GM23248 (cell line): Measurements from ENCODE around the gene FLRT1. TPM values are rescaled to one million over a fixed set of nuclear protein-coding genes. Genes with fewer than 3 reads are reported as not detected.

Experiments
- DNase-seq: peaks from one replicate; pipeline ENCODE4 v3.0.0-alpha.2; 2015
- H2AFZ ChIP-seq: fragments of 200-600 bp; sonication (generic); 2 replicates; pipeline ENCODE4 v1.6.1; 2016; ENCODE audit warnings: antibody characterized with exemption
- H3F3A ChIP-seq: fragments of 200-600 bp; sonication (generic); 2 replicates; pipeline ENCODE4 v1.6.1; 2016; ENCODE audit warnings: mild to moderate bottlenecking, antibody characterized with exemption, mixed run types; ENCODE audit not compliant: insufficient read depth
- H3K27ac ChIP-seq: fragments of 200-600 bp; sonication (generic); 2 replicates; pipeline ENCODE4 v1.5.1; 2016; ENCODE audit warnings: mild to moderate bottlenecking
- H3K27me3 ChIP-seq: fragments of 200-600 bp; sonication (generic); replicated peaks from 2 replicates; pipeline ENCODE4 v1.6.1; 2016; ENCODE audit warnings: mild to moderate bottlenecking; ENCODE audit not compliant: insufficient read depth
- H3K36me3 ChIP-seq: fragments of 200-600 bp; sonication (generic); 2 replicates; pipeline ENCODE4 v1.6.1; 2016; ENCODE audit warnings: low read depth, mild to moderate bottlenecking
- H3K4me1 ChIP-seq: fragments of 200-600 bp; sonication (generic); 2 replicates; pipeline ENCODE4 v1.6.1; 2016; ENCODE audit warnings: mild to moderate bottlenecking; ENCODE audit not compliant: insufficient read depth
- H3K4me2 ChIP-seq: fragments of 200-600 bp; sonication (generic); one replicate; pipeline ENCODE4 v1.6.1; 2016; ENCODE audit warnings: mild to moderate bottlenecking; ENCODE audit not compliant: unreplicated experiment
- H3K4me3 ChIP-seq: fragments of 200-600 bp; sonication (generic); 2 replicates; pipeline ENCODE4 v1.5.1; 2016; ENCODE audit warnings: mild to moderate bottlenecking
- H3K79me2 ChIP-seq: fragments of 200-600 bp; sonication (generic); 2 replicates; pipeline ENCODE4 v1.6.1; 2016; ENCODE audit warnings: mild to moderate bottlenecking; ENCODE audit not compliant: insufficient read depth
- H3K9ac ChIP-seq: fragments of 200-600 bp; sonication (generic); 2 replicates; pipeline ENCODE4 v1.6.1; 2016; ENCODE audit warnings: mild to moderate bottlenecking
- H3K9me2 ChIP-seq: fragments of 200-600 bp; sonication (generic); 2 replicates; pipeline ENCODE4 v1.6.1; 2016; ENCODE audit warnings: mixed run types, mild to moderate bottlenecking, moderate library complexity; ENCODE audit not compliant: insufficient read depth
- H3K9me3 ChIP-seq: fragments of 200-600 bp; sonication (generic); one replicate; pipeline ENCODE4 v1.6.1; 2017; ENCODE audit warnings: low read depth
- H4K20me1 ChIP-seq: fragments of 200-600 bp; sonication (generic); 2 replicates; pipeline ENCODE4 v1.6.0; 2016; ENCODE audit not compliant: insufficient read depth
- EZH2 ChIP-seq: fragments of 200-600 bp; sonication (generic); IDR thresholded peaks from 2 replicates; pipeline ENCODE4 v1.6.1; 2018; ENCODE audit warnings: antibody characterized with exemption, mild to moderate bottlenecking; ENCODE audit not compliant: insufficient read depth, poor library complexity, severe bottlenecking
- EZH2phosphoT487 ChIP-seq: fragments of 200-600 bp; sonication (generic); IDR thresholded peaks from 2 replicates; pipeline ENCODE4 v1.6.1; 2018; ENCODE audit warnings: antibody characterized with exemption, moderate library complexity, mild to moderate bottlenecking, low read depth; ENCODE audit not compliant: insufficient read depth
- WGBS, 2 experiments: methylation state at CpG; one replicate each; pipeline ENCODE4 v1.1.6; 2015 to 2017; ENCODE audit warnings: low lambda C conversion rate in 2 of 2, low coverage in 1 of 2; ENCODE audit errors: missing lambda C conversion rate in 2 of 2; 5-methylcytosine and 5-hydroxymethylcytosine counted together
- in situ Hi-C: fragments of 300-500 bp; cut with MboI; formaldehyde crosslinking; loops from 2 replicates; pipeline ENCODE4 v1.15.0; 2020
- polyA plus RNA-seq: library from polyadenylated mRNA; unstranded; fragments of >200 nt; fragmentation: Nextera tagmentation; extraction: Ambion mirVana; gene quantifications from 2 replicates; pipeline ENCODE4 v1.2.1, GENCODE V29; 2016
- total RNA-seq: library from RNA; depleted of rRNA; stranded (reverse); fragments of >200 nt; shearing (Covaris generic); gene quantifications from 2 replicates; pipeline ENCODE4 v1.2.3, GENCODE V29; 2014; rRNA removed

FLRT1 gene
- total RNA-seq (0.22 TPM in 1 of 2 replicates, not detected in the other), polyA plus RNA-seq (0.09 TPM in 1 of 2 replicates, not detected in the other)

- H3K36me3 ChIP-seq, result no peaks in the 10 kb centered on the region
- peak within 1 kb of the TSS; percentile 69 for H3K4me3 ChIP-seq
- H2AFZ ChIP-seq, result 0 out of 2 replicates have a peak within 1 kb of the TSS, but pooled peaks have one; percentile 50
- peak; percentile 38 for DNase-seq
- H3K9me3 ChIP-seq, result no peaks in the 10 kb centered on the region
- in situ Hi-C loops, result no loop called here
- H3K9ac ChIP-seq, result no peak within 1 kb of the TSS
- H3K4me2 ChIP-seq, result peak within 1 kb of the TSS; percentile 80
- H3K79me2 ChIP-seq, result no peaks in the 10 kb centered on the region
- no peaks in the 10 kb centered on the region for H4K20me1 ChIP-seq
- no peaks in the 10 kb centered on the region for H3K9me2 ChIP-seq
- H3K27me3 ChIP-seq, result peaks cover 16% of the 10 kb centered on the region
- H3K27ac ChIP-seq, result no peak within 1 kb of the TSS
- no peak for TF ChIP-seq EZH2
- no peak for TF ChIP-seq EZH2phosphoT487
- WGBS, 2 experiments, result 2% methylated on average over 48 of the region's 64 CpGs; no CpG with 5 or more reads in 1 of the 2 experiments
- H3K4me1 ChIP-seq, result no peaks in the 10 kb centered on the region
- H3F3A ChIP-seq, result no peaks in the 10 kb centered on the region
Observed at GRCh38 chr11:64035576-64035975, at the start of gene FLRT1. Gene FLRT1, plus strand, starts transcription at chr11:64035931. Its CDS starts 80,337 bp downstream, at chr11:64116268.

- H3K4me3 ChIP-seq, result peak within 1 kb of the TSS; percentile 74
- no peaks in the 10 kb centered on the region for H4K20me1 ChIP-seq
- no peaks in the 10 kb centered on the region for H3K27me3 ChIP-seq
- DNase-seq, result peak; percentile 96
- peaks cover 85% of the 10 kb centered on the region for H3K79me2 ChIP-seq
- peak within 1 kb of the TSS; percentile 71 for H3K27ac ChIP-seq
- TF ChIP-seq EZH2phosphoT487, result no peak
- no peak for TF ChIP-seq EZH2
- no peaks in the 10 kb centered on the region for H3K9me2 ChIP-seq
- no peaks in the 10 kb centered on the region for H3K36me3 ChIP-seq
- in situ Hi-C loops, result no loop called here
- H3K9ac ChIP-seq, result peak within 1 kb of the TSS; percentile 91
- H2AFZ ChIP-seq, result peak within 1 kb of the TSS; percentile 86
- WGBS, 2 experiments, result 0 to 1% methylated on average over 40 to 57 of the region's 63 CpGs
- no peaks in the 10 kb centered on the region; the same call in 1 of the 2 replicates for H3F3A ChIP-seq
- H3K4me1 ChIP-seq, result peaks cover 14% of the 10 kb centered on the region
- H3K9me3 ChIP-seq, result no peaks in the 10 kb centered on the region
- H3K4me2 ChIP-seq, result peak within 1 kb of the TSS; percentile 95
Observed at GRCh38 chr11:63986156-63986931, 49.4 kb upstream of the FLRT1 start, which contains the start of gene OTUB1. Gene OTUB1, plus strand, starts transcription at chr11:63986438. Its CDS starts 19 bp downstream, at chr11:63986457.

- in situ Hi-C loops, result no loop called here
- DNase-seq, result peak; percentile 15
- no peaks in the 10 kb centered on the region for H3K27me3 ChIP-seq
- H3K36me3 ChIP-seq, result no peaks in the 10 kb centered on the region
- H3K4me2 ChIP-seq, result peak overlapping the region; percentile 95
- H3K9me3 ChIP-seq, result no peaks in the 10 kb centered on the region
- H3K4me3 ChIP-seq, result peak overlapping the region; percentile 74
- no peaks in the 10 kb centered on the region for H4K20me1 ChIP-seq
- no peaks in the 10 kb centered on the region for H3K9me2 ChIP-seq
- peak overlapping the region; percentile 86 for H2AFZ ChIP-seq
- TF ChIP-seq EZH2phosphoT487 (no peak), EZH2 (no peak)
- no peaks in the 10 kb centered on the region; the same call in 1 of the 2 replicates for H3F3A ChIP-seq
- peaks cover 85% of the 10 kb centered on the region for H3K79me2 ChIP-seq
- H3K9ac ChIP-seq, result peak overlapping the region; percentile 91
- 20 to 21% methylated on average over 25 of the region's 25 CpGs for WGBS, 2 experiments
- peak overlapping the region; percentile 71; the same call in 1 of the 2 replicates for H3K27ac ChIP-seq
- H3K4me1 ChIP-seq, result peaks cover 14% of the 10 kb centered on the region
Observed at GRCh38 chr11:63986932-63987513, 48.7 kb upstream of the FLRT1 start.

- TF ChIP-seq EZH2phosphoT487 (no peak), EZH2 (no peak)
- Histone ChIP-seq H3K79me2 (peaks cover 65% of the 10 kb centered on the region), H3K27me3 (no peaks in the 10 kb centered on the region), H3K4me2 (no peak overlapping the region), H3K9ac (no peak overlapping the region), H3K4me1 (peaks cover 8% of the 10 kb centered on the region), H3K27ac (no peak overlapping the region), H2AFZ (no peak overlapping the region), H4K20me1 (no peaks in the 10 kb centered on the region), H3K36me3 (no peaks in the 10 kb centered on the region; the same call in 1 of the 2 replicates), H3K9me2 (no peaks in the 10 kb centered on the region), H3F3A (no peaks in the 10 kb centered on the region), H3K4me3 (no peak overlapping the region), H3K9me3 (no peaks in the 10 kb centered on the region)
- 82% methylated on average over 10 of the region's 10 CpGs for WGBS, 2 experiments
- DNase-seq, result no peak
- in situ Hi-C loops, result no loop called here
Observed at GRCh38 chr11:63991558-63991957, 44.2 kb upstream of the FLRT1 start.
